Measurements from ENCODE around the gene SLMAP. TPM values are rescaled to one million over a fixed set of nuclear protein-coding genes. Genes with fewer than 3 reads are reported as not detected.
A peak's percentile ranks its signal among the peaks of the same experiment; 100 is the strongest.

The SLMAP gene
- total RNA-seq, 4 donors from 2014 or later, result 399 to 519 (median 464) TPM

GRCh38 chr3:57942388-57942787 lies 186.3 kb downstream of the SLMAP start:
- intact Hi-C loops (cut with DNase I), result loop anchor here (5.0 kb wide), 1 partner anchor 40 kb away; no protein-coding TSS in a partner anchor

GRCh38 chr3:57942872-57943283 lies 186.8 kb downstream of the SLMAP start:
- Histone ChIP-seq H3K4me3 (no peak overlapping the region), H3K9me3 (no peaks in the 10 kb centered on the region), H3K36me3 (no peaks in the 10 kb centered on the region), H3K27ac (replicated peaks in 1 of 4) (peak overlapping the region; percentile 56 to 81 (median 65)), H3K27me3 (no peaks in the 10 kb centered on the region), H3K4me1 (peaks cover 34 to 51% (median 42%) of the 10 kb centered on the region in 4 donors)
- intact Hi-C loops (cut with DNase I), result loop anchor here (5.0 kb wide), 1 partner anchor 41 kb away; no protein-coding TSS in a partner anchor
- WGBS, result 55% methylated on average over 4 of the region's 4 CpGs
- TF ChIP-seq POLR2AphosphoS5 (IDR thresholded peaks at IDR 0.05) (peak in 1 of 2 donors; percentile 46), CTCF (IDR thresholded peaks at IDR 0.05) (no peak)
- DNase-seq (ENCODE audit: extremely low spot score), result no peak

More at GRCh38 chr3:57942388-57942787, 186.3 kb downstream of the SLMAP start:
- Histone ChIP-seq H3K27me3 (no peaks in the 10 kb centered on the region), H3K9me3 (no peaks in the 10 kb centered on the region), H3K4me3 (no peak overlapping the region), H3K36me3 (no peaks in the 10 kb centered on the region), H3K27ac (replicated peaks in 1 of 4) (peak overlapping the region; percentile 56 to 81 (median 65)), H3K4me1 (peaks cover 34 to 47% (median 40%) of the 10 kb centered on the region in 4 donors)
- DNase-seq (ENCODE audit: extremely low spot score), result no peak
- TF ChIP-seq CTCF (IDR thresholded peaks at IDR 0.05), result no peak
- no peak for TF ChIP-seq EP300 (IDR thresholded peaks at IDR 0.05)
- no peak for TF ChIP-seq POLR2A (IDR thresholded peaks at IDR 0.05; ENCODE audit: low read depth)
- no peak for TF ChIP-seq POLR2AphosphoS5 (IDR thresholded peaks at IDR 0.05)

GRCh38 chr3:57943525-57944495 lies 187.7 kb downstream of the SLMAP start:
- H3K27ac ChIP-seq (replicated peaks in 1 of 4), result peak overlapping the region; percentile 56 to 81 (median 65)
- H3K4me3 ChIP-seq, result no peak overlapping the region
- no peaks in the 10 kb centered on the region for H3K27me3 ChIP-seq
- no peaks in the 10 kb centered on the region for H3K9me3 ChIP-seq
- H3K4me1 ChIP-seq, result peaks cover 34 to 54% (median 49%) of the 10 kb centered on the region in 4 donors
- WGBS, result 66% methylated on average over 8 of the region's 8 CpGs
- no peak for DNase-seq (ENCODE audit: extremely low spot score)
- TF ChIP-seq CTCF (IDR thresholded peaks at IDR 0.05), result no peak
- no peak for TF ChIP-seq EP300 (IDR thresholded peaks at IDR 0.05)
- TF ChIP-seq POLR2AphosphoS5 (IDR thresholded peaks at IDR 0.05), result no peak
- TF ChIP-seq POLR2A (IDR thresholded peaks at IDR 0.05; ENCODE audit: low read depth), result no peak
- no peaks in the 10 kb centered on the region for H3K36me3 ChIP-seq
- intact Hi-C loops (cut with DNase I), result loop anchor here (5.0 kb wide), 1 partner anchor 42 kb away; no protein-coding TSS in a partner anchor

GRCh38 chr3:57946970-57947381 lies 190.9 kb downstream of the SLMAP start:
- Histone ChIP-seq H3K9me3 (no peaks in the 10 kb centered on the region), H3K36me3 (no peaks in the 10 kb centered on the region), H3K4me3 (no peak overlapping the region), H3K27ac (replicated peaks in 1 of 4) (peak overlapping the region in 2 of 4 donors; percentile 92 to 96), H3K4me1 (peaks cover 57 to 85% (median 78%) of the 10 kb centered on the region in 4 donors), H3K27me3 (no peaks in the 10 kb centered on the region)
- intact Hi-C loops (cut with DNase I), result no loop called here
- 76% methylated on average over 5 of the region's 5 CpGs for WGBS
- DNase-seq (ENCODE audit: extremely low spot score), result no peak
- TF ChIP-seq CTCF (IDR thresholded peaks at IDR 0.05) (no peak), POLR2A (IDR thresholded peaks at IDR 0.05; ENCODE audit: low read depth) (no peak), EP300 (IDR thresholded peaks at IDR 0.05) (no peak), POLR2AphosphoS5 (IDR thresholded peaks at IDR 0.05) (no peak)

Measured in esophagus muscularis mucosa (tissue), 4 donors.